ENCODE results near the gene PKP4. TPM values are rescaled to one million over a fixed set of nuclear protein-coding genes. Genes with fewer than 3 reads are reported as not detected.

The PKP4 gene
- total RNA-seq, 4 donors from 2014 or later, result 64.1 to 152 (median 90.2) TPM

GRCh38 chr2:158510887-158511286, 54.1 kb downstream of the PKP4 start:
- Histone ChIP-seq H3K4me3 (no peak overlapping the region), H3K36me3 (no peaks in the 10 kb centered on the region), H3K9me3 (no peaks in the 10 kb centered on the region), H3K27ac (no peak overlapping the region), H3K27me3 (no peaks in the 10 kb centered on the region), H3K4me1 (peaks cover 7% of the 10 kb centered on the region)
- 94% methylated on average over 8 of the region's 8 CpGs for WGBS
- TF ChIP-seq POLR2A (IDR thresholded peaks at IDR 0.05), result no peak
- no peak for TF ChIP-seq CTCF (IDR thresholded peaks at IDR 0.05)
- no peak for DNase-seq (ENCODE audit: low spot score in 2 of 2)

GRCh38 chr2:158511706-158512105, 55.0 kb downstream of the PKP4 start:
- no peak for DNase-seq (ENCODE audit: low spot score in 2 of 2)
- no peak for TF ChIP-seq POLR2A (IDR thresholded peaks at IDR 0.05)
- TF ChIP-seq POLR2AphosphoS5 (IDR thresholded peaks at IDR 0.05), result no peak
- TF ChIP-seq EP300 (IDR thresholded peaks at IDR 0.05), result no peak
- no peak for TF ChIP-seq CTCF (IDR thresholded peaks at IDR 0.05)
- no peaks in the 10 kb centered on the region for H3K27me3 ChIP-seq
- H3K4me1 ChIP-seq, result peaks cover 6% of the 10 kb centered on the region
- H3K9me3 ChIP-seq, result no peaks in the 10 kb centered on the region
- H3K36me3 ChIP-seq, result no peaks in the 10 kb centered on the region
- H3K4me3 ChIP-seq, result no peak overlapping the region
- H3K27ac ChIP-seq, result no peak overlapping the region

GRCh38 chr2:158512323-158512722, 55.6 kb downstream of the PKP4 start:
- Histone ChIP-seq H3K27ac (no peak overlapping the region), H3K36me3 (no peaks in the 10 kb centered on the region), H3K4me1 (peaks cover 6% of the 10 kb centered on the region), H3K4me3 (no peak overlapping the region), H3K27me3 (no peaks in the 10 kb centered on the region), H3K9me3 (no peaks in the 10 kb centered on the region)
- 92% methylated on average over 1 of the region's 1 CpG for WGBS
- TF ChIP-seq CTCF (IDR thresholded peaks at IDR 0.05) (no peak), POLR2AphosphoS5 (IDR thresholded peaks at IDR 0.05) (no peak), EP300 (IDR thresholded peaks at IDR 0.05) (no peak), POLR2A (IDR thresholded peaks at IDR 0.05) (no peak)
- no peak for DNase-seq (ENCODE audit: low spot score in 2 of 2)

GRCh38 chr2:158513841-158514240, 57.1 kb downstream of the PKP4 start:
- WGBS, result 95% methylated on average over 5 of the region's 5 CpGs
- no peak for DNase-seq (ENCODE audit: low spot score in 2 of 2)
- TF ChIP-seq CTCF (IDR thresholded peaks at IDR 0.05), result no peak
- Histone ChIP-seq H3K36me3 (no peaks in the 10 kb centered on the region), H3K27ac (no peak overlapping the region), H3K9me3 (no peaks in the 10 kb centered on the region), H3K4me3 (no peak overlapping the region), H3K4me1 (peaks cover 16% of the 10 kb centered on the region), H3K27me3 (no peaks in the 10 kb centered on the region)

GRCh38 chr2:158518084-158518483, 61.3 kb downstream of the PKP4 start:
- no peaks in the 10 kb centered on the region for H3K9me3 ChIP-seq
- 41% methylated on average over 2 of the region's 3 CpGs for WGBS
- no peaks in the 10 kb centered on the region for H3K27me3 ChIP-seq
- DNase-seq (ENCODE audit: low spot score in 2 of 2), result no peak
- H3K4me3 ChIP-seq, result no peak overlapping the region
- H3K27ac ChIP-seq, result no peak overlapping the region
- no peaks in the 10 kb centered on the region for H3K36me3 ChIP-seq
- peaks cover 10% of the 10 kb centered on the region for H3K4me1 ChIP-seq
- TF ChIP-seq POLR2AphosphoS5 (IDR thresholded peaks at IDR 0.05) (no peak), POLR2A (IDR thresholded peaks at IDR 0.05) (no peak), CTCF (IDR thresholded peaks at IDR 0.05) (no peak)
